ENCODE results near the gene LAMA3. TPM values are rescaled to one million over a fixed set of nuclear protein-coding genes. Genes with fewer than 3 reads are reported as not detected.

LAMA3 gene
- polyA plus RNA-seq, 1 experiment: 0.32 TPM

DNA sequence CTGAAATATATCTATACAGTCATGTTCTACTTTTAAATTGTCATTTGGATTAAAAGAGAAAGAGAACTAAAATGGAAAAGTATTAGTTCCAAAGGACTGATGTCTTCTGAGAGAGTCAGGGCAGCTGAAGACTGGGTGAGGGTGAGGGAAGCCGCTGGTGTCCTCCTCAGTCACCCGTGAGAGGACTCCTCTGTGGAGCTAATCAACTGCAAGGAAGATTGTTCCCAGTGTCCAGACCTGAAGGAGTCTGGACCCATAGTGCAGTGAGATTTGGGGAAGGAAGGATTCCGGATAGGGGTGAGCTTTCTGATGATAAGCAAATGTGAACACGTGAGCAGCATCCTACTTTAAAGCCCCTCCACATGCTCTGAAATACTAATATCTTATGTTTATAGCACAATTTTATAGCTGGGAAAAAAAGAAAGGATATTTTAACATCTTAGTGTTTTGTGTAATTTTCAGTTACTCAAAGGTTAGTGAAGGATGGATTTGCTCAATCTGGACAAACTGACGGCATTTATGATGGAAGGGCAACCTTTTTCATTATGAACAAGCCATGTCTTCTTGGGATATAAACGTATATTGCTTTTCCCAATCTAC lies 190.8 kb downstream of the LAMA3 start:
- ChIA-PET CTCF (interaction anchor here (1.0 kb wide), 1 partner anchor 39 kb away, joined by 4 read pairs; no protein-coding TSS in a partner anchor), POLR2A (no interaction called here)
- H3K27ac ChIP-seq (ENCODE audit: low read depth, low read length): no peak overlapping the region
- H3K4me3 ChIP-seq (ENCODE audit: low read depth, low read length): no peak overlapping the region
- no peaks in the 10 kb centered on the region for H3K9me3 ChIP-seq (ENCODE audit: control insufficient read depth, insufficient read depth, low read length)
- TF ChIP-seq, protein P1, sequence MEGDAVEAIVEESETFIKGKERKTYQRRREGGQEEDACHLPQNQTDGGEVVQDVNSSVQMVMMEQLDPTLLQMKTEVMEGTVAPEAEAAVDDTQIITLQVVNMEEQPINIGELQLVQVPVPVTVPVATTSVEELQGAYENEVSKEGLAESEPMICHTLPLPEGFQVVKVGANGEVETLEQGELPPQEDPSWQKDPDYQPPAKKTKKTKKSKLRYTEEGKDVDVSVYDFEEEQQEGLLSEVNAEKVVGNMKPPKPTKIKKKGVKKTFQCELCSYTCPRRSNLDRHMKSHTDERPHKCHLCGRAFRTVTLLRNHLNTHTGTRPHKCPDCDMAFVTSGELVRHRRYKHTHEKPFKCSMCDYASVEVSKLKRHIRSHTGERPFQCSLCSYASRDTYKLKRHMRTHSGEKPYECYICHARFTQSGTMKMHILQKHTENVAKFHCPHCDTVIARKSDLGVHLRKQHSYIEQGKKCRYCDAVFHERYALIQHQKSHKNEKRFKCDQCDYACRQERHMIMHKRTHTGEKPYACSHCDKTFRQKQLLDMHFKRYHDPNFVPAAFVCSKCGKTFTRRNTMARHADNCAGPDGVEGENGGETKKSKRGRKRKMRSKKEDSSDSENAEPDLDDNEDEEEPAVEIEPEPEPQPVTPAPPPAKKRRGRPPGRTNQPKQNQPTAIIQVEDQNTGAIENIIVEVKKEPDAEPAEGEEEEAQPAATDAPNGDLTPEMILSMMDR (IDR thresholded peaks at IDR 0.05; ENCODE audit: low read depth, low read length): no peak
- H3K27me3 ChIP-seq (ENCODE audit: control insufficient read depth, insufficient read depth, low read length): peaks cover 30% of the 10 kb centered on the region
- no peak for DNase-seq (ENCODE audit: low read depth, low spot score)

DNA sequence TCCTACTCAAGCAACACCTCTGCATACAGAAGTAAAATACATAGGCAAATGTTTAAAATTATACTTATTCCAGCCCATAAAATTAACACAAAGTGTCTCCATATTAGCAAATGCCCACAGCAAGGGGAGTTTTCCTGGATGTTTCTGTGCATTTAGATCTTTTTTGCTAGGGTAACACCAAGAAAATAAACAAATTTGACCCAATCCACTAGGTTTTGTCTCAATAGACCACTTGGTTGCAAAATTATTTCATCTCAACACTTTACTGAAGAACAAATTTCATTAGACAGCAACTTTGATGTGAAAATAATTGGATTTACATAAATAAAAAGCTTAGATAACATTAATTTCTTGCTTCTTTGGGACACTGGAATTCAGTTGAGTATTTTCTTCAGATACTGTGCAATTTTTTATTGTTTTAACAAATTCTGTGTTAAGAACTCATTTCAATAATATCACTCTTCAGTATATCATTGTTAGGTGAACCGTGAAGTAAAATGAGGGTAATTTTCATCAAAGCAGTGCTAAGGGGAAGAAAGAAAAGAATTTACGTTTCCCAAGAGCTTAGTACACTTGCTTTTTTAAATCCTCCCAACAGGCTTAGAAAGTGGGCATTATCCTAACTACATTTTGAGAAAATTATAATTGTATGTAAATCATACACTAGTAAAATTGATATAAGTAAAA lies 191.8 kb downstream of the LAMA3 start:
- ChIA-PET CTCF (no interaction called here), POLR2A (no interaction called here)
- Histone ChIP-seq H3K27me3 (ENCODE audit: control insufficient read depth, insufficient read depth, low read length) (peaks cover 23% of the 10 kb centered on the region), H3K4me3 (ENCODE audit: low read depth, low read length) (no peak overlapping the region), H3K9me3 (ENCODE audit: control insufficient read depth, insufficient read depth, low read length) (no peaks in the 10 kb centered on the region), H3K27ac (ENCODE audit: low read depth, low read length) (no peak overlapping the region)
- TF ChIP-seq, protein P1 (IDR thresholded peaks at IDR 0.05; ENCODE audit: low read depth, low read length): no peak
- DNase-seq (ENCODE audit: low read depth, low spot score): no peak

DNA sequence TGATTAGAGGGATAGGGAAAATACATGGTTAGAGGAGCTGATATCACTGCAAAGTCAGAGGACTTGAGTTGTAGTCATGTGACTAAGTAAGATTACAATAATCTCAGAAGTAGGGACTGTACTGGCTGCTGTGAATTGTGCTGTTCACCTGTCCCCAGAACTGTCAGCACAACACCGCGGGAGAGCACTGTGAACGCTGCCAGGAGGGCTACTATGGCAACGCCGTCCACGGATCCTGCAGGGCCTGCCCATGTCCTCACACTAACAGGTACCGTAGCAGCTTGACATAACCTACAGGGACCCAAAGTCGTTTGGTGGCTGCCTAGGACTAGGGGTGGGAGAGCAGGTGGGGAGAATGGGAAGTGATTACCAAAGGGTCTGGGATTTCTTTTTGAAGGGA lies 192.5 kb downstream of the LAMA3 start:
- H3K27me3 ChIP-seq (ENCODE audit: control insufficient read depth, insufficient read depth, low read length): peaks cover 19% of the 10 kb centered on the region
- DNase-seq (ENCODE audit: low read depth, low spot score): no peak
- H3K27ac ChIP-seq (ENCODE audit: low read depth, low read length): no peak overlapping the region
- TF ChIP-seq, protein P1 (IDR thresholded peaks at IDR 0.05; ENCODE audit: low read depth, low read length): no peak
- no peak overlapping the region for H3K4me3 ChIP-seq (ENCODE audit: low read depth, low read length)
- CTCF ChIA-PET: no interaction called here
- POLR2A ChIA-PET: interaction anchor here (0.7 kb wide), 1 partner anchor 195 kb away, joined by 3 read pairs; no protein-coding TSS in a partner anchor
- H3K9me3 ChIP-seq (ENCODE audit: control insufficient read depth, insufficient read depth, low read length): no peaks in the 10 kb centered on the region

DNA sequence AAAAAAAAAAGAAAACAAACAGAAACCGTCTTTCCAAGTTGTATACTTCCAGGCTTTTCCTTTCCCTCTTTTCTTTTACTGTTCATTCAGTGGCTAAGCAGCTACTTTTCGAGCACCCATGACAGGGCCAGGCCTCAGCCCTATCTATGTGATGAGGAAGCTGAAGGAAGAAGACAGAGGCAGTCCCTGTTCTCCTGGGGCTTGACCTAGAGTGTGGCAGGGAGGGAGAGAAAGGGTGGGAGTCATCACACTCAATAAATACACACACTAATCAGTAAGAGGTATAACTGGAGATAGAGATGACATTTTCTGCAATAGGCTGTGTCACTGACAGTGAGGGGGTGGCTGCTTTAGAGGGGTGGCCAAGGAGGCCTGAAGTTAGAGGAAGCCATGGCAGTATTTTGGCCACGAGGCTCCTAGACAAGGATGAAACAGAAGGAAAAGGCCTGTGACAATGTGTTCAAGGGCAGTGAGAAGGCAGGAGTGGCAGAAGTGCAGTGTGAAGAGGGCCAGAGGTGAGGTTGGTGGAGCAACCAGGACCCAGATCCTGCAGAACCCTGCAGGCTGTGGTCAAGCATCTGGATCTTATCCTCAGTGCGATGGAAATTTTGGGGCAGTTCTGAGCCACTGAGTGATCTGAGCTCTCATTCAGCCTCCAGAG lies 193.5 kb downstream of the LAMA3 start:
- ChIA-PET CTCF (no interaction called here), POLR2A (interaction anchor here (0.7 kb wide), 1 partner anchor 194 kb away, joined by 3 read pairs; no protein-coding TSS in a partner anchor)
- no peak for DNase-seq (ENCODE audit: low read depth, low spot score)
- Histone ChIP-seq H3K4me3 (ENCODE audit: low read depth, low read length) (no peak overlapping the region), H3K27ac (ENCODE audit: low read depth, low read length) (no peak overlapping the region), H3K9me3 (ENCODE audit: control insufficient read depth, insufficient read depth, low read length) (no peaks in the 10 kb centered on the region), H3K27me3 (ENCODE audit: control insufficient read depth, insufficient read depth, low read length) (peaks cover 19% of the 10 kb centered on the region)
- TF ChIP-seq, protein P1 (IDR thresholded peaks at IDR 0.05; ENCODE audit: low read depth, low read length): no peak

Measured in AG04450 (cell line).